ENCODE results near the gene PECR.
"Not testable (repeated sequence)": the region's sequence is repeated elsewhere in the genome, so short reads cannot be mapped to it uniquely, and the experiment has no call there.

PECR gene

GRCh38 chr2:216029416-216030129, 52.0 kb downstream of the PECR start:
- no peak for DNase-seq (ENCODE audit: low spot score)

GRCh38 chr2:216024779-216025336, 56.8 kb downstream of the PECR start:
- no peak for DNase-seq (ENCODE audit: low spot score)

GRCh38 chr2:216023055-216023648, 58.5 kb downstream of the PECR start:
- peak; percentile 52 for DNase-seq (ENCODE audit: low spot score)

- DNase-seq (ENCODE audit: low spot score) = no peak
These were observed 59.6 kb downstream of the PECR start for GRCh38 chr2:216021768-216022565.

- no peak for DNase-seq (ENCODE audit: low spot score)
These were observed 62.9 kb downstream of the PECR start for GRCh38 chr2:216018709-216019108.

GRCh38 chr2:216017365-216017764, 64.2 kb downstream of the PECR start:
- peak; percentile 37 for DNase-seq (ENCODE audit: low spot score)

GRCh38 chr2:216016581-216016980, 65.0 kb downstream of the PECR start:
- DNase-seq (ENCODE audit: low spot score) = peak; percentile 15

- DNase-seq (ENCODE audit: low spot score) = peak; percentile 55
These were observed 65.7 kb downstream of the PECR start for GRCh38 chr2:216015722-216016464.

- DNase-seq (ENCODE audit: low spot score) = no peak
These were observed 66.6 kb downstream of the PECR start for GRCh38 chr2:216014986-216015385.

- no peak for DNase-seq (ENCODE audit: low spot score)
These were observed 67.6 kb downstream of the PECR start for GRCh38 chr2:216014006-216014405.

- peak; percentile 85 for DNase-seq (ENCODE audit: low spot score)
These were observed 68.3 kb downstream of the PECR start, which contains the start of gene MREG for GRCh38 chr2:216013080-216013909. TSS of gene MREG (minus strand) at chr2:216013551. CDS start at chr2:216013327, 224 bp downstream.

GRCh38 chr2:216012830-216013079, 68.9 kb downstream of the PECR start:
- DNase-seq (ENCODE audit: low spot score) = no peak

GRCh38 chr2:216012133-216012829, 69.3 kb downstream of the PECR start:
- DNase-seq (ENCODE audit: low spot score) = no peak

GRCh38 chr2:216009215-216009614, 72.4 kb downstream of the PECR start:
- DNase-seq (ENCODE audit: low spot score) = not testable (repeated sequence)

GRCh38 chr2:216008387-216008786, 73.2 kb downstream of the PECR start:
- DNase-seq (ENCODE audit: low spot score) = no peak

GRCh38 chr2:216006164-216006663, 75.4 kb downstream of the PECR start:
- DNase-seq (ENCODE audit: low spot score) = peak; percentile 44

- DNase-seq (ENCODE audit: low spot score) = no peak
These were observed 76.8 kb downstream of the PECR start for GRCh38 chr2:216004697-216005283.

GRCh38 chr2:216003876-216004696, 77.5 kb downstream of the PECR start:
- no peak for DNase-seq (ENCODE audit: low spot score)

GRCh38 chr2:216002693-216003092, 78.9 kb downstream of the PECR start:
- no peak for DNase-seq (ENCODE audit: low spot score)

All from CD4-positive, alpha-beta T cell treated with Interleukin-2 at 100 ng/mL for 4 hours (primary cell).